Measurements from ENCODE around the gene KCNJ10.

DNA sequence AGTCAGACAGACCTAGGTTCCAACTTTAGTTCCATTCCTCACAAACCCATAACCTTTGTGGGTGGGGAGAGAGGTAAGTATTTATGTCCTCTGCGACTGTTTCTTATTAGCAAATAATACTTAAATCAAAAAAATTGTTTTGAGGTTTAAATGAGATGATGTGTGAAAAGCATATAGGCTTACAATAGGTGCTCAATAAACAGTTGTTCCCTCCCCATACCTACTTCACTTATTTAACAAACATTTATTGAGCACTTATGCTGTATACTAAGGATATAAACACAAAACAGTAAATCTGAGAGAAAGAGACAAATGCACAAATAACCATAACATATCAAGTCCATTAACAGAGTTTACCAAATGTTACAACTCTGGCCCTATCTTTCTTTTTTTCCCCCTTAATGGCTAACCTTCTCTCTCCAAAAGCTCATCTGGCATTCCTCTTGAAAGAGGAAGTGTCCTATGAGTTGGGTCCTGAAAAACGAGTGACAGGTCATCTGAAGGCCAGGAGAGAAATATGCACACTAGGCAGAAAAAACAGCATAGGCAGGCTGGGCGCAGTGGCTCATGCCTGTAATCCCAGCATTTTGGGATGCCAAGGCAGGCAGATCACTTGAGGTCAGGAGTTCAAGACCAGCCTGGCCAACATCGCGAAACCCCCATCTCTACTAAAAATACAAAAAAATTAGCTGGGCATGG lies 48.4 kb downstream of the KCNJ10 start:
- TF ChIP-seq CTCF (IDR thresholded peaks at IDR 0.05) (no peak), ZFX (IDR thresholded peaks at IDR 0.05; ENCODE audit: borderline replicate concordance) (no peak)

Data from 22Rv1 (cell line).